Psoas muscle (tissue), 8 donors: Measurements from ENCODE around the gene MYBPC2. TPM values are rescaled to one million over a fixed set of nuclear protein-coding genes. Genes with fewer than 3 reads are reported as not detected.
"Not testable (repeated sequence)": the region's sequence is repeated elsewhere in the genome, so short reads cannot be mapped to it uniquely, and the experiment has no call there.

Experiments
- ATAC-seq, 4 donors: fragments of 200-7000 bp; cut with Tn5 transposase; one replicate each; pipeline ENCODE4 v1.9.1; 2020; ENCODE audit warnings: moderate library complexity in 3 of 4, mild to moderate bottlenecking in 2 of 4
- DNase-seq, 2 donors: peaks; one replicate each; pipeline ENCODE4 v3.0.0-alpha.2; 2020
- H3K27ac ChIP-seq: fragments of 200-600 bp; one replicate; pipeline ENCODE4 v1.8.0; 2022
- H3K27me3 ChIP-seq, 3 donors: fragments of 200-600 bp in 1 of 3; one replicate each; pipeline versions ENCODE4 v1.6.1 to v1.8.0; 2013 to 2022; ENCODE audit warnings: low read length in 2 of 3, mild to moderate bottlenecking in 2 of 3, moderate library complexity in 1 of 3; ENCODE audit not compliant: insufficient read depth in 3 of 3
- H3K36me3 ChIP-seq, 2 donors: fragments of 200-600 bp in 1 of 2; one replicate each; pipeline versions ENCODE4 v1.6.1 to v1.8.0; 2013 to 2022; ENCODE audit warnings: low read depth in 1 of 2, mild to moderate bottlenecking in 1 of 2, moderate library complexity in 1 of 2; ENCODE audit not compliant: insufficient read depth in 1 of 2
- H3K4me1 ChIP-seq: fragments of 200-600 bp; one replicate; pipeline ENCODE4 v1.8.0; 2022
- H3K4me3 ChIP-seq: fragments of 200-600 bp; one replicate; pipeline ENCODE4 v1.8.0; 2022; ENCODE audit warnings: mild to moderate bottlenecking
- H3K9me3 ChIP-seq: fragments of 200-600 bp; one replicate; pipeline ENCODE4 v1.8.0; 2022
- WGBS, 3 donors: extraction: QIAGEN DNeasy Blood & Tissue Kit; methylation state at CpG; one replicate each; pipeline versions ENCODE4 v1.1.6 to v1.1.7; 2013; 5-methylcytosine and 5-hydroxymethylcytosine counted together
- intact Hi-C, 2 donors: fragments of 100-400 bp; cut with DNase I; formaldehyde crosslinking; loops; one replicate each; pipeline versions ENCODE4 v1.11.0 to v1.14.2; 2022
- polyA plus RNA-seq, 3 donors: library from polyadenylated mRNA; stranded (reverse); fragments of 200-250 nt; gene quantifications; one replicate each; pipeline ENCODE4 v1.2.3, GENCODE V29; 2013
- total RNA-seq, 4 donors: library from RNA; stranded (reverse); fragmentation: NEBNext Ultra II Directional in 2 of 4; extraction: Animal tissue kit (Norgen Biotek cat#: 25700) in 2 of 4; gene quantifications; one replicate each; pipeline versions ENCODE4 v1.2.1 to v1.2.4, GENCODE V29; 2021 to 2023
- TF ChIP-seq, protein P1 (sequence below): fragments of 200-600 bp; IDR thresholded peaks from one replicate; pipeline ENCODE4 v1.8.0; 2022; ENCODE audit warnings: antibody characterized with exemption
- donor health status: healthy with polysubstance abuse.
- donor health status: DM: no; HTN: no; CAD: no; lungs with moderate emphysema.
- donor health status: Bipolar disorder and iron deficiency.
- donor health status: healthy.
- donor health status: DM: yes; HTN: yes; CAD: no.
- donor health status: DM: no; HTN: no; CAD: no.
- donor health status: DM: no; HTN: no; CAD: no.
- donor health status: DM: yes; HTN: yes; CAD: no.

Gene MYBPC2
- total and polyA plus RNA-seq, 7 donors: 65.8 to 1,898 (median 1,123) TPM

DNA sequence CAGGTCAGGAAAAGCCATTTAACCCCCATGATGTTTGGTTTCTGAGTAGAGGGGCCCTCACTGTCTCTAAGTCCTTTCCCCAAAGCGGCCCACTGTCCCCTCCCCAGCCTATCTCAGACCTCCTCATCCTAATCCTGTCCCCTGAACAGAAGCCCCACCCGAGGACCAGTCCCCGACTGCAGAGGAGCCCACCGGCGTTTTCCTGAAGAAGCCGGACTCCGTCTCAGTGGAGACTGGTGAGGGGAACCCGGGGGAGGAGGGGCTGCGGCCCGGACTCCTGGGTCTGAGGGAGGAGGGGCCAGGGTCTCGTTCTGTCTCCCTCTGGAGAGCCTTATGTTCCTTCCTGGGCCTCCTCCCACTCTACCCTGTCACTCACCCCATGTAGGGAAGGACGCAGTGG is 2.9 kb downstream of the MYBPC2 start:
- Histone ChIP-seq H3K27ac (peak overlapping the region; percentile 50), H3K9me3 (no peaks in the 10 kb centered on the region), H3K27me3 (peaks cover 0 to 11% (median 0%) of the 10 kb centered on the region in 3 donors), H3K4me3 (peak overlapping the region; percentile 51), H3K4me1 (peaks cover 12% of the 10 kb centered on the region), H3K36me3 (peaks cover 0 to 37% of the 10 kb centered on the region in 2 donors)
- DNase-seq: no peak
- TF ChIP-seq, protein P1, sequence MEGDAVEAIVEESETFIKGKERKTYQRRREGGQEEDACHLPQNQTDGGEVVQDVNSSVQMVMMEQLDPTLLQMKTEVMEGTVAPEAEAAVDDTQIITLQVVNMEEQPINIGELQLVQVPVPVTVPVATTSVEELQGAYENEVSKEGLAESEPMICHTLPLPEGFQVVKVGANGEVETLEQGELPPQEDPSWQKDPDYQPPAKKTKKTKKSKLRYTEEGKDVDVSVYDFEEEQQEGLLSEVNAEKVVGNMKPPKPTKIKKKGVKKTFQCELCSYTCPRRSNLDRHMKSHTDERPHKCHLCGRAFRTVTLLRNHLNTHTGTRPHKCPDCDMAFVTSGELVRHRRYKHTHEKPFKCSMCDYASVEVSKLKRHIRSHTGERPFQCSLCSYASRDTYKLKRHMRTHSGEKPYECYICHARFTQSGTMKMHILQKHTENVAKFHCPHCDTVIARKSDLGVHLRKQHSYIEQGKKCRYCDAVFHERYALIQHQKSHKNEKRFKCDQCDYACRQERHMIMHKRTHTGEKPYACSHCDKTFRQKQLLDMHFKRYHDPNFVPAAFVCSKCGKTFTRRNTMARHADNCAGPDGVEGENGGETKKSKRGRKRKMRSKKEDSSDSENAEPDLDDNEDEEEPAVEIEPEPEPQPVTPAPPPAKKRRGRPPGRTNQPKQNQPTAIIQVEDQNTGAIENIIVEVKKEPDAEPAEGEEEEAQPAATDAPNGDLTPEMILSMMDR: no peak
- no peak for ATAC-seq
- intact Hi-C loops: no loop called here
- 66 to 78% (median 66%) methylated on average over 12 of the region's 12 CpGs for WGBS, 3 donors

DNA sequence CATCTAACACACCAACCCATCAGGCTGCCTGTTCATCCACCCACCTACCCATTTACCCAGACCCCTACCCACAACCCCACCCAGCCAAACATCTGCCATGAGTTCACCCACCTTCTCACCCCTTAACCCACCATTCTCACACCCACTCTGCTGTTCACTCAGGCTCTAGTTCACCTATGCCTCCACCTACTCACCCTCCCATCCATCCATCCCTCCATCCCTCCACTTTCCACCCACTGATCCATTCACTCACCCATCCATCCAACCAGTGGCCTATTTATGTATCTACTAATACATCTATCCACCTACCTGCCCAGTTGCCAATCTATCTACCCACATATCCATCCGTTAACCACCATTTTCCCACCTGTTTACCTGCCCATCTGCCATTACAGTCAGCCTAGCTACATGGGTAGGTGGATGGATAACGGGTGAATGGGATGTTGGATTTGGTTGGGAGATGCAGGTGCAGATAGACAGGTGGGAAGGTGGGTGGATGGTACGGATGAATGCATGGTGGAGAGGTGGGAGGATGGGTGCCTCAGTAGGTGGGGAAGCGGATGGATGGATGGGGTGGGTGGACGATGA is 5.3 kb downstream of the MYBPC2 start:
- Histone ChIP-seq H3K4me1 (no peaks in the 10 kb centered on the region), H3K36me3 (peaks cover 0 to 61% of the 10 kb centered on the region in 2 donors), H3K9me3 (no peaks in the 10 kb centered on the region), H3K27ac (no peak overlapping the region), H3K4me3 (no peak overlapping the region), H3K27me3 (peaks cover 0 to 1% (median 0%) of the 10 kb centered on the region in 3 donors)
- TF ChIP-seq, protein P1: no peak
- DNase-seq (no peak), ATAC-seq (no peak)
- 78 to 91% (median 86%) methylated on average over 5 of the region's 5 CpGs for WGBS, 3 donors
- intact Hi-C loops: no loop called here

DNA sequence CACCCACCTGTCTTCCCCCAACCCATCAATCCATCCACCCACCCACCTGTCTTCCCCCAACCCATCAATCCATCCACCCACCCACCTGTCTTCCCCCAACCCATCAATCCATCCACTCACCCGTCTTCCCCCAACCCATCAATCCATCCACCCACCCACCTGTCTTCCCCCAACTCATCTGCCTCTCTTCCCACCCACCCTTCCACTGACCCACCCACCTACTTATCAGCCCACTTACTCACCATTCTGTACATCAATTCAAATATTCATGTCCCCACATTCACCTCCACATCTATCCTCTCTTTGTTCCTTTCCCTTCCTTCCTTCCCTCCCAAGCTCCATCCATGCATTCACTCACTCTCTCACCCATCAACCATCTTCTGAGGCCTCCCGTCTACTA is 6.4 kb downstream of the MYBPC2 start:
- H3K27ac ChIP-seq, intact Hi-C loops, H3K9me3 ChIP-seq, H3K4me1 ChIP-seq, H3K4me3 ChIP-seq, DNase-seq, ATAC-seq, H3K27me3 ChIP-seq: not testable (repeated sequence)
- peaks cover 0 to 72% of the 10 kb centered on the region in 2 donors for H3K36me3 ChIP-seq
- 38 to 58% (median 43%) methylated on average over 2 of the region's 2 CpGs for WGBS, 3 donors

DNA sequence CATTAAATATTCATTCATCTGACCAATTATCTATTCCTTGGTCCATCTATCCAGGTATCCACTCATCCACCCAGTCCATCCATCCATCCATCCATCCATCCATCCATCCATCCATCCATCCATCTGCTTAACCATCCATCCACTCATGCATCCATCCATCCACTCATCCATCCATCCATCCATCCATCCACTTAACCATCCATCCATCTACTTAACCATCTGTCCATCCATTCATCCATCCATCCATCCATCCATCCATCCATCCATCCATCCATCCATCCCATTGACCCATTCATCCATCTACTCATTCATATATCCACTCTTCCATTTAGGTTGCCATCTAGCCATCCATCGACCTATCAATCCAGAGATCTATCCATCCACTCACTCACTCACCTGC is 11.4 kb downstream of the MYBPC2 start:
- DNase-seq (no peak), ATAC-seq (no peak)
- Histone ChIP-seq H3K27me3 (no peaks in the 10 kb centered on the region), H3K4me3 (no peak overlapping the region), H3K27ac (no peak overlapping the region), H3K36me3 (peaks cover 0 to 84% of the 10 kb centered on the region in 2 donors), H3K9me3 (no peaks in the 10 kb centered on the region), H3K4me1 (no peaks in the 10 kb centered on the region)
- TF ChIP-seq, protein P1: no peak
- 73 to 78% (median 77%) methylated on average over 1 of the region's 1 CpG for WGBS, 3 donors
- intact Hi-C loops: no loop called here

DNA sequence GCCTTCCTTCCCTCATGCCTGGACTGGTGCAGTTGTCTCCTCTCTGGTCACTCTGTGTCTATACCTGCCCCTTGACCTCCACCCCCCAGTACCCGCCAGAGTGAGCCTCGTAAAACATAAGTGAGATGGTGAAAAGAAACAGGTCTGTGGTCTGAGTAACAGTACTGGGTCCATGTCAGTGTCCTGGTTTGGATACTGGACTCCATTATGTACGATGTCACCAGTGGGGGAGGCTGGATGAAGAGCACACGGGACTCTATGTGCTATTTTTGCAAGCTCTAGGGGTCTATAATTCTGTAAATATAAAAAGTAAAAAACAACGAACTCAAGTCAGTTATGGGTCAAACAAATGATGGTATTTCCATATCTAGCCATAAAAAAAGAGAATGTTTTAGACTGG is 14.4 kb downstream of the MYBPC2 start:
- WGBS, 3 donors: 75 to 83% (median 78%) methylated on average over 5 of the region's 5 CpGs
- Histone ChIP-seq H3K27ac (no peak overlapping the region), H3K4me1 (no peaks in the 10 kb centered on the region), H3K36me3 (peaks cover 0 to 86% of the 10 kb centered on the region in 2 donors), H3K9me3 (no peaks in the 10 kb centered on the region), H3K4me3 (no peak overlapping the region), H3K27me3 (no peaks in the 10 kb centered on the region)
- no peak for DNase-seq
- no peak for ATAC-seq
- intact Hi-C loops: no loop called here
- TF ChIP-seq, protein P1: no peak
